ENCODE measurements around the gene ULBP1.
"Not testable (repeated sequence)": the region's sequence is repeated elsewhere in the genome, so short reads cannot be mapped to it uniquely, and the experiment has no call there.

ULBP1 gene

DNA sequence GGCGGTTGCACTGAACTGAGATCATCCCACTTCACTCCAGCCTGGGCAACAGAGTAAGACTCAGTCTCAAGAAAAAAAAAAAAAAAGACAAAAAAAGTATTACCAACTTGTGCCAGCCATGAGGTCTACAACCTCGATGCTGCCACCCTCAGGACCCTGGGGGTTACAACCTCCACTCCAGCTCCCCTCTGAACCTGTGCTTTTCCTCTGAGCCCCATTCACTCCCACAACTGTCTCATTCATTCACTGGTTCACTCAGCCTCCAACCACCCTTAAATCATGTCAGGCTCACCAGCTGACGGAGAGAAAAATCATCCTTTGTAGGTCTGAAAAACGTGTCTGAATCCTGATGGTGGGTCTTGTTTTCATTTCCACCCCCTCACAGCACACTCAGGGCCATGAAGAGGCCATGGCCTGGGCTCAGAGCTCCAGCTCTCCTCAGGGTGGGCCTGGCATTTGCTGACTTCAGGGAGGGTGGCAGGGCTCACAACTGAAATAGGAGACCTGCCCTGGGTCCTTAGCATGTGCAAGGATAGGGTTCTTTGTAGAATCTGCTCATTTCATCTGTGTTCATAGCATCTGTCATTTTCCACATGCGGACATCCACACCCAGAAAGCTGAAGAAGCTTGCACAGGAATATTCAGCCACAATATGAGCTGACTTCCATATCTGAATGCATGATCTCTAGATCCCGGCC, 1.9 kb upstream of the ULBP1 start:
- DNase-seq (ENCODE audit: insufficient read length) (no peak), FAIRE-seq (no peak)
- TF ChIP-seq POLR2AphosphoS5 (IDR thresholded peaks at IDR 0.05; ENCODE audit: low read depth, low read length) (no peak), TAF1 (IDR thresholded peaks at IDR 0.05; ENCODE audit: borderline replicate concordance, low read depth, low read length) (no peak)

DNA sequence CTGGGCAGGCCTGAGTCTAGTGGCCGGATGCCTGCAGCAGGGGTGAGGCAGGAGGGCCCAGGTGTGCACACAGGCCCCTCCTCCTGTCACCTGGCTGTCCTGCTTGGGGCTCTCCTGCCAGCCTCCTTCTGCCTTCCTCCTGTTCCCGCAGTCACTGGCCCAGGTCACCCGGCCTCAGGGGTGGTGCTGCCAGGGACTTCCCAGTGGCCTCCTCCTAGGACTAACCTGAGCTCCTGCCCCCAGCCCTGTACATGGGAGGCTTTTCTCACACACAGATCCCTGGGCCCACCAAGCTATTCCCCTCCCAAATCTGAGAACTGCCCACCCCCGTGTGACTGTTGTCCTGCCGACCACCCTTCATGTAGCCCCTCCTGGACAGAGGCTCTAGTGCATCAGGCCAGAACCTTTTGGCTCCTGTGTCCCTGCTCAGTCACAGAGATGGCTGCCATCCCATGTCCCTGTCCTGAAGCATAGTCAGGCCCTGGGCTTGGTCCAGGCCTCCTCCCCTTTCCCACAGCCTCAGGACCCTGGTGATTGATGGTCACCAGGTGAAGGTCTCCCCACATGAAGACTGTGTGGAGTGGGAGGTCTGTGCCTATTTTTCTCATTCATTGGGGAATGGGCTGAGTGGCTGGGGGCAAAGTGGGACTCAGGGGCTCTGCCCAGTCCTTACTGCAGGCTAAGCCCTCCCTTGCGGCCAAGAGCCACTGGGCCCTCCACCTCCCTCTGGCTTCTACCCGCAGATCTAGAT, 1.1 kb upstream of the ULBP1 start:
- DNase-seq (ENCODE audit: insufficient read length), result peak; percentile 24
- FAIRE-seq, result no peak

DNA sequence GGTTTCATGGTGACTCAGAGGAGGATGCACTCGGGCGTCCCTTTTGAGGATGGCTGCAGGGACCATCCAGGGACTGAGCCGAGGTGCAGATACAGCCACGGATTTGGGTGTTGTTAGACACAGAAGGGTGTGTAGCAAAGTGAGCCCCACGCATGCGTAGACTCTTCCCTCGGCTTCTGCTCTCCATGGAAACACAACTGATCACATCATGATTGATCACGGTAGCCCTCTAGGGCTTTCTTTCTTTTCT, 606 bp upstream of the ULBP1 start:
- FAIRE-seq (no peak), DNase-seq (ENCODE audit: insufficient read length) (no peak)
- no peak for TF ChIP-seq POLR2AphosphoS5 (IDR thresholded peaks at IDR 0.05; ENCODE audit: low read depth, low read length)
- no peak for TF ChIP-seq POLR2A (IDR thresholded peaks at IDR 0.05; ENCODE audit: low read depth, low read length)
- no peak for TF ChIP-seq TAF1 (IDR thresholded peaks at IDR 0.05; ENCODE audit: borderline replicate concordance, low read depth, low read length)

More for the DNA sequence above, 1.1 kb upstream of the ULBP1 start:
- TF ChIP-seq POLR2A (IDR thresholded peaks at IDR 0.05; ENCODE audit: low read depth, low read length) (no peak), TAF1 (IDR thresholded peaks at IDR 0.05; ENCODE audit: borderline replicate concordance, low read depth, low read length) (no peak), POLR2AphosphoS5 (IDR thresholded peaks at IDR 0.05; ENCODE audit: low read depth, low read length) (no peak)

DNA sequence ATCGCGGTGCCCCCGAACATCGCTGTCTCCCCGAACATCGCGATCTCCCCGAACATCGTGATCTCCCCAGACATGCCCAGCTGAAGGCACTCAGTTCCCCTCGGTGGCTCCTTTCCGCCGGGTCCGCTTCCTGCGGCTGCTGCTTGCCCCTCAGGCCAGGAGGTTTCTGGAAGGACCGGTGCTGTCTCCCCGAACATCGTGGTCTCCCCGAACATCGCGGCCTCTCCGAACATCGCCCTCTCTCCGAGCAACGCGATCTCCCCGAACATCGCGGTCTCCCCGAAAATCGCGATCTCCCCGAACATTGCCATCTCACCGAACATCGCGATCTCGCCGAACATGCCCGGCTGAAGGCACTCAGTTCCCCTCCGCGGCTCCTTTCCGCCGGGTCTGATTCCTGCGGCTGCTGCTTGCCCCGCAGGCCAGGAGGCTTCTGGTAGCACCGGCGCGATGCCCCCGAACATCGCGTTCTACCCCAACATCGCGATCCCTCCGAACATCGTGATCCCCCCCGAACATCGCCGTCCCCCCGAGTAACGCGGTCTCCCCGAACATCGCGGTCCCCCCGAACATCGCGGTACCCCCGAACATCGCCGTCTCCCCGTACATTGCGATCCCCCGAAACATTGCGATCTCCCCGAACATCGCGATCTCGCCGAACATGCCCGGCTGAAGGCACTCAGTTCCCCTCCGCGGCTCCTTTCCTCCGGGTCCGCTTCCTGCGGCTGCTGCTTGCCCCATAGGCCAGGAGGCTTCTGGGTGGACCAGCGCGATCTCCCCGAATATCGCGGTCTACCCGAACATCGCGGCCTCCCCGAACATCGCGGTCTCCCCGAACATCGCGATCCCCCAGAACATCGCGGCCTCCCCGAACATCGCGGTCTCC, 808 bp downstream of the ULBP1 start:
- TF ChIP-seq TAF1 (IDR thresholded peaks at IDR 0.05; ENCODE audit: borderline replicate concordance, low read depth, low read length), result no peak
- no peak for TF ChIP-seq POLR2A (IDR thresholded peaks at IDR 0.05; ENCODE audit: low read depth, low read length)
- no peak for TF ChIP-seq POLR2AphosphoS5 (IDR thresholded peaks at IDR 0.05; ENCODE audit: low read depth, low read length)
- FAIRE-seq (no peak), DNase-seq (ENCODE audit: insufficient read length) (peak; percentile 18)

DNA sequence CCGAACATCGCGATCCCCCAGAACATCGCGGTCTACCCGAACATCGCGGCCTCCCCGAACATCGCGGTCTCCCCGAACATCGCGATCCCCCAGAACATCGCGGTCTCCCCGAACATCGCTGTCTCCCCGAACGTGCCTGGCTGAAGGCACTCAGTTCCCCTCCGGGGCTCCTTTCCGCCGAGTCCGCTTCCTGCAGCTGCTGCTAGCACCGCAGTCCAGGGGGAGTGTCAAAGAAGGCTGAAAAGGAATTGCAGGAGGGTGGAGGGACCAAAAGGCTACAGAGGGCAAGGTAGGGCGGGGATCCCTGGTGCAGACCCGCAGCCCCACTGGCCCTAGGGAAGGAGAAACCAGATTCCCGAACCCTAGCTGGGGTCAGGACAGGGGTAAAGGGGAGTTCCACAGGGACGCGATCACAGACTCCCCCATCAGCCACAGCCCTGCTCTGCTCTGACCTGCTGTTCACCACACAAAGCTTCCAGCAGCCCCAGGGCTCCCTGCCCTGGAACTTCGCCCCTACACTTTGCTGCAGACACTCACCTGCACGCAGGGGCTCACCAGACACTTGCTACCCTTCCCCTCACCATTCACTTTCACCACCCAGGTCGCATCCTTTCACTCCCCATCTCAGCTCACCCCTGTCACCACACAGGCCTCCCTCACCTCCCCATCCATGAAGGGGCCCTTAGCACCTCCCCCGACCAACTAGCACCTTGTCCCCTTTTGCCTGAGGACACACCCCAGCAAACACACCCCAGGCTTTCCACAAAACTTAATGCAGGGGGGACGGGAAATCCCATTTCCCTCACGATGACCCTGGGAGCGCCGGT, 1.7 kb downstream of the ULBP1 start:
- FAIRE-seq (no peak), DNase-seq (ENCODE audit: insufficient read length) (peak; percentile 23)
- no peak for TF ChIP-seq POLR2AphosphoS5 (IDR thresholded peaks at IDR 0.05; ENCODE audit: low read depth, low read length)
- no peak for TF ChIP-seq TAF1 (IDR thresholded peaks at IDR 0.05; ENCODE audit: borderline replicate concordance, low read depth, low read length)
- TF ChIP-seq POLR2A (IDR thresholded peaks at IDR 0.05; ENCODE audit: low read depth, low read length), result no peak

DNA sequence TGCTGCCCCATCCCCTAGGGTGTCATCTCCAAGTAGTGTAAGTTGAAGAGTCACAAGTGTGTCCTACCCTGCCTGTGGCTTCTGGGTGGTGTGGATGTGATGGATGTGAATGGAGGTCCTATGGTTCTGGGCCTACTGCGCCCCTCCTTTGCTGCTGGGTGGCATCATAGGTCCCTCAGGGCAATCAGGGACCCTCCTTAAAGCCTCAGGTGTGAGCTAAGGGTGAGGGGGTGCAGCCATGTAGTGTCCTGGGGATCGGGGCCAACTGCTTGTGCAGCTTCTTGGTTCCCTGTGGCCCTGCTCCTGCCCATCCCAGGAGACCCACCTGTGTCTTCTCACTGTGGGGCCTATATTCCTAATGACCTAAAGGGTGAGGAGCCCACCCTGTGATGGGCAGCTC, 2.6 kb downstream of the ULBP1 start:
- FAIRE-seq; DNase-seq (ENCODE audit: insufficient read length): not testable (repeated sequence)

DNA sequence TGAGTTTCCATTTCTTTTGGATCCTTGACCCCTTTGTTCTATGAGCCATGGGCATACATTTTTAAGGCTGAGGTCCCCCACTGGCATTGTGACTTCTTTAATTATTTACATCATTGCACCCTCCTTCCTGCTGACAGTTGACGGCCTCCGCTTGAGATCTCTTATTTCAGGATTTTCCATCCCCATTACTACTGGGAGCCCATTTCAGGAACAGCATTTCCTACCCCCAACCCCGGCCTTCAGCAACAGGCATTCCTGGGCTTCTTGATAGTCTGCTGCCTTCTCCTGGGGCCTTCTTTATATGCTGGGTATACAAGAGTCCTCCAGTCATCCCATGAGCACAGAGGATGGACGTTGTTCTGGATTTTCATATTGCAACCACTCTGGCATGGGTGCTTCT, 3.8 kb downstream of the ULBP1 start:
- DNase-seq (ENCODE audit: insufficient read length), result no peak
- no peak for FAIRE-seq
- TF ChIP-seq POLR2A (IDR thresholded peaks at IDR 0.05; ENCODE audit: low read depth, low read length) (no peak), POLR2AphosphoS5 (IDR thresholded peaks at IDR 0.05; ENCODE audit: low read depth, low read length) (no peak), TAF1 (IDR thresholded peaks at IDR 0.05; ENCODE audit: borderline replicate concordance, low read depth, low read length) (no peak)

DNA sequence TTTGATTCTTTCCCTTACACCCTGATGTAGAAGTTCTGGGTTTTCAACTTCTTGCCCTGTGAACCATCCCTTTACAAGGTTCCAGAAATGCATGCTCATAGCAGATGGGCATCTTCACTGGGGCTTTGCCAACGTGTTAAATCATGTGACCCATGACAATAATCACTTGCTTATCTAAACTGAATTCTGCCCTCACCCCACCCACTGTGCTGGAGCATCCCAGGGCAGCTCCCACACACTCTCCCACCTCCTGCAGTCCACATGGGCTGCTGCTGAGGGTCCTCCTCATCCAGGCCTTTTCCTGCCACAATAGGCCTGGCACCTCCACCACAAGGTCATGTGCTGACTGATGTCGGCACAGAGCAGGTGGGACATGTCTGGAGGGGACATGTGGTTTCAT, 4.3 kb downstream of the ULBP1 start:
- not testable (repeated sequence) for FAIRE-seq; DNase-seq (ENCODE audit: insufficient read length)

DNA sequence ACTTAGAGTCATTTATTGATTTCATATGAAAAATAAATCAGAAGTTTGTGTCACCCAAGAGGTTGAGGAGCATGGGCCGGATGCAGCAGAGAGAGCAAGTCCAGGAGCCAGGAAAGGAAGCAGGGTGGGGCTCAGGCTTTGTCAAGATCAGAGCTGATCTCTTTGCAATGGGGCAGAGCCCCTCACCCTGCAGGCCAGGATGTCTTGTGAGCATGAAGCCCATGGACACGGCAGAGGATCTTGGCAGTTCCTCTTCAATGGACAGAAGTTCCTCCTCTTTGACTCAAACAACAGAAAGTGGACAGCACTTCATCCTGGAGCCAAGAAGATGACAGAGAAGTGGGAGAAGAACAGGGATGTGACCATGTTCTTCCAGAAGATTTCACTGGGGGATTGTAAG, 5.2 kb downstream of the ULBP1 start:
- FAIRE-seq; DNase-seq (ENCODE audit: insufficient read length): not testable (repeated sequence)

DNA sequence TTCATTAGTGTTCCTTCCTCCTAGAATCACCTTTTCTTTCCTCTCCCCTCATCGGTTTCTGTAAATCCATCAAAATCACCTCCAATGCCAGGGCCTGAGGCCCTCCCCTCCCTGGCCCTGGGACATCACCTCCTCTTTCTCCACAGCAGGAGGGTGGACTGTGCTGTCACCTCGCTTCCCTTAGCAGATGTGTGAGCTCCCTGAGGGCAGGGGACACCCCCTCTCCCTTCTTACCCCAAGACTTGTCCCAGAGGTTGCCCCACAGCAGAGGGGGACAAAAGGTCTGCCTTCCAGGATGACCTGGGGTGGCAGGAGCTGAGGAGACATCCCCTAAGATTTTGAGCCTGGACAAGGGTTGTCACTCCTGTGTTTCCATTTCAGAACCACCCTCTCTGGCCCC, 5.9 kb downstream of the ULBP1 start:
- no peak for DNase-seq (ENCODE audit: insufficient read length)
- FAIRE-seq, result no peak
- TF ChIP-seq TAF1 (IDR thresholded peaks at IDR 0.05; ENCODE audit: borderline replicate concordance, low read depth, low read length) (no peak), POLR2AphosphoS5 (IDR thresholded peaks at IDR 0.05; ENCODE audit: low read depth, low read length) (no peak), POLR2A (IDR thresholded peaks at IDR 0.05; ENCODE audit: low read depth, low read length) (no peak)

DNA sequence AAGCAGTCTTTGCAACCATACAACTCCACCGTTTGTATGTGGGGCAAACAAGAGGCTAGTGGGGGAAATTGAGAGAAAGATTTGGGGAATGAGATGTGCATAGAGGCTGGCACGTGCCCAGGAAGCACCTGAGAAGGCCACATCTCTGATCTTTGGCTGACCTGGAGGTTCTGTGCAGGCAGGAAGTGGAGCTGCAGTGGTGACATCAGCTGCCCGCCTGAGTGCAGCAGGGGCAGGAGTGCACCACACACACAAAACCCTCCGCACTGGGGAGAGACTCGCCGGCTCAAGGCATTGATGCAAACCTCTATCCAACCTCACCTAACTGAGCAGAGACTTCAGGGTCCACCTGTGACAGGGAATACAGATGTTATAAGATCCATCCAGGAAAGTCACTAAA, 10.7 kb downstream of the ULBP1 start:
- FAIRE-seq, result not testable (repeated sequence)

DNA sequence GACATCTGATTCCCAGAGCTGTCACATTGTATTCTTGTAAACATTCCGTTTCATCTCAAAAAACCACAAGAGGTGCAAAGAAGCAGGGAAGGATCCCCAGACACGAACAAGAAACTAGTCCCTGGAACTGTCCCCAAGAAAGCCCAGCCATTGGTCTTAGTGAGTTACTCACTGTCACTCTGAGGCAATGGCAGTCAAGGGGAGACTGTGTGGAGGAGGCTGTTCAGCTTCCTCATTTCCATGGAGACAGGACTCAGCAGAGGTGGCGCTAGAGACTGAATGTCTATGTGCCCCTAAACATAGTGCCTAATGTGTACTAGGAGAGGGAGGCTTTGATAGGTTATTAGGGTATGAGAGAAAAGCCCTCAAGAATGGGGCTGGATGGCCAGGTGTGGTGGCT, 11.1 kb downstream of the ULBP1 start:
- FAIRE-seq, result no peak
- DNase-seq (ENCODE audit: insufficient read length), result no peak
- TF ChIP-seq POLR2A (IDR thresholded peaks at IDR 0.05; ENCODE audit: low read depth, low read length) (no peak), POLR2AphosphoS5 (IDR thresholded peaks at IDR 0.05; ENCODE audit: low read depth, low read length) (no peak), TAF1 (IDR thresholded peaks at IDR 0.05; ENCODE audit: borderline replicate concordance, low read depth, low read length) (no peak)

More for the DNA sequence above, 10.7 kb downstream of the ULBP1 start:
- DNase-seq (ENCODE audit: insufficient read length), result not testable (repeated sequence)

Data from GM12892 (cell line).